Fibroblast of skin of abdomen (primary cell): ENCODE measurements around the gene LOC128125822.
"Not testable (repeated sequence)": the region's sequence is repeated elsewhere in the genome, so short reads cannot be mapped to it uniquely, and the experiment has no call there.

ENCODE experiments used
- DNase-seq: peaks from one replicate; pipeline ENCODE4 v3.0.0-alpha.2; 2013

Gene LOC128125822

GRCh38 chr6:63584125-63584514, 11.8 kb downstream of the LOC128125822 start:
- DNase-seq: no peak

- DNase-seq: no peak
Observed at GRCh38 chr6:63584566-63584965, 12.3 kb downstream of the LOC128125822 start.

- not testable (repeated sequence) for DNase-seq
Observed at GRCh38 chr6:63585652-63586051, 13.4 kb downstream of the LOC128125822 start.

GRCh38 chr6:63589952-63590411, 17.7 kb downstream of the LOC128125822 start:
- no peak for DNase-seq

- DNase-seq: no peak
Observed at GRCh38 chr6:63592886-63593285, 20.6 kb downstream of the LOC128125822 start.

- DNase-seq: peak; percentile 35
Observed at GRCh38 chr6:63597141-63598048, 25.1 kb downstream of the LOC128125822 start.

GRCh38 chr6:63598049-63599036, 26.1 kb downstream of the LOC128125822 start:
- DNase-seq: peak; percentile 53

- no peak for DNase-seq
Observed at GRCh38 chr6:63599243-63599642, 27.0 kb downstream of the LOC128125822 start.

- DNase-seq: no peak
Observed at GRCh38 chr6:63600136-63600535, 27.9 kb downstream of the LOC128125822 start.

GRCh38 chr6:63609231-63609630, 37.0 kb downstream of the LOC128125822 start:
- DNase-seq: no peak

GRCh38 chr6:63610944-63611343, 38.7 kb downstream of the LOC128125822 start:
- no peak for DNase-seq

- DNase-seq: no peak
Observed at GRCh38 chr6:63611560-63611959, 39.3 kb downstream of the LOC128125822 start.

GRCh38 chr6:63615590-63615989, 43.3 kb downstream of the LOC128125822 start:
- DNase-seq: no peak
